NCI-H460 (cell line): ENCODE data around the gene HSPB8. TPM values are rescaled to one million over a fixed set of nuclear protein-coding genes. Genes with fewer than 3 reads are reported as not detected.

Source experiments
- DNase-seq: peaks from one replicate; pipeline ENCODE4 v3.0.0-alpha.2; 2016; ENCODE audit warnings: low read depth; ENCODE audit errors: extremely low read depth
- polyA plus RNA-seq: library from polyadenylated mRNA; depleted of rRNA; stranded (reverse); fragments of >200 nt; gene quantifications from 2 replicates; pipeline ENCODE4 v1.2.3, GENCODE V29; 2014; cell fraction: nucleus; rRNA removed
- total RNA-seq: library from RNA; depleted of rRNA; stranded (reverse); fragments of >200 nt; shearing (Covaris generic); gene quantifications from 2 replicates; pipeline ENCODE4 v1.2.3, GENCODE V29; 2014; rRNA removed

The HSPB8 gene, protein sequence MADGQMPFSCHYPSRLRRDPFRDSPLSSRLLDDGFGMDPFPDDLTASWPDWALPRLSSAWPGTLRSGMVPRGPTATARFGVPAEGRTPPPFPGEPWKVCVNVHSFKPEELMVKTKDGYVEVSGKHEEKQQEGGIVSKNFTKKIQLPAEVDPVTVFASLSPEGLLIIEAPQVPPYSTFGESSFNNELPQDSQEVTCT
- 35.8 and 36.9 TPM in 2 replicates for total RNA-seq
- polyA plus RNA-seq, result 31.2 and 40.4 TPM in 2 replicates

DNA sequence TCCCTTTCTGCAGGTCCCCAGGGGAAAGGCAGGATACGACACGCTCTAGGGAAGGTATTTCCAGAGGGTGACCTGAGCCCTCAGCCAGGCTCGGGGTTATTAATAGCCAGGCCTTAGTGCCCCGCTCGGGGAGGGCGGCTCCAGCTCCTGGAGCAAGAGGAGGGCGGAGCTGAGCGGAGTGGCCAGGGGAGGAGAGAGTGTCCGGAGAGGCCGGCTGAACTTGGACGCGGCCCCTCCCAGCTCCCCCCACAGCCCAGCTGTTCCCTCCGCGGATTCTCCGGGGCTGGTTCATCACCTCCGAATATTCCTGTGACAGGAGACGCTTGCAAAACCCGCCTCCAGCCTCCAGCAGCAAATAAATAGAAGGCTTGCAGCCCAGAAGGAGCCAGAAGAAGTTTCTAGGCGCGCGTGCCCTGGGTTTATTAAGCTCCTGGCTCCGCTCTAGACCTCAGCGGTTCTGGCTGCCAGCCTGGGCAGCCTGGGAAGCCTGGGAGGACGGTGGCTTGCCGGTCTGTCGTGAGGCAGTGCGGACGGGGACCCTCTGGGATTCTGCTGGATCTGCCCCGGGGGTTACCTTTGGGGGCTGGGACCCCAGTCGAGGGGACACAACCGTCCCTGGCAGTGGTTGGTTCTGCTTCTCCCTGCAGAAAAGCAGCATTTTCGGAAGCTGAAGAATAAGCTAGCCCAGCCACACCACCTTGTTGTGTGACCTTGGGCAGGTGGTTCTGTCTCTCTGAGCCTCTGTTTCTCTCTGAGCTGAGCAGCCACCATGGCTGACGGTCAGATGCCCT, at the start of gene HSPB8:
Gene HSPB8, plus strand, starts transcription at position 388 of the 791 bp plus-strand sequence. Its CDS starts 382 bp downstream, at position 770.
- peak; percentile 83 for DNase-seq

DNA sequence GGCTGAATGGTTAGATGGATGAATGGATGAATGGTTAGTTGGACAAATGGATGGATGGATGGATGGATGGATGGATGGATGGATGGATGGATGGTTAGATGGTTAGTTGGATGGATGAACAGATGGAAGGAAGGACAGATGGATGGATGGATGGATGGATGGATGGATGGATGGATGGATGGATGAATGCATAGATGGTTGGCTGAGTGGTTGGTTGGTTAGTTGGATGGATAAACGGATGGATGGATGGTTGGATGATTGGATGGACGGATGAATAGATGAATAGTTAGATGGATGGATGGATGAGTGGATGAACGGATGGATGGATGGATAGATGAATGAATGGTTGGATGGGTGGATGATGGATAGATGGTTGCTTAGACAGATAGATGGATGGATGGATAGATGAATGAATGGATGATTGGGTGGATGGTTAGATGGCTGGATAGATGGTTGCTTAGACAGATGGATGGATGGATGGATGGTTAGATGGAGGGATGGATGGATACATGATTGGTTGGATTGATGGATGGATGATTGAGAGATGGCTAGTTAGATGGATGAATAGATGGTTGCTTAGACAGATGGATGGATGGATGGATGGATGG, 48.8 kb upstream of the HSPB8 start:
- DNase-seq, result no peak

DNA sequence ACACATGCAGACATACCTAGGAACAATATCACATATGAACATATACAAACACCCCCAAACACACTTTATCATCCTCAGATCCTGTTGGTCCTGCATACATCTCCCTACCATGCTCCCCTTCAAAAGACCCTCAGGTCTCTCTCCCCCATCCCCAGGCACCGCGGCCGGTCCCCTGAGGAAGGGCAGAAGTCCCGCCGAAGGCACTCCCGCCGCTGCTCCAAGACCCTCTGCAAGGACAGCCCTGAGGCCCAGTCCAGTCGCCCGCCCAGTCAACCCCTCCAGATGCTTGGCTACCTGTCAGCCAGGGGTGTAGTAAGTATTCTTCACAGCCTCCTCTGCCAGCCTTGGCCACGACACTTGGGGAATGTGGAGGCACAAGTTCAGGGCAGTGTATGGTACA, 48.2 kb upstream of the HSPB8 start:
- no peak for DNase-seq

DNA sequence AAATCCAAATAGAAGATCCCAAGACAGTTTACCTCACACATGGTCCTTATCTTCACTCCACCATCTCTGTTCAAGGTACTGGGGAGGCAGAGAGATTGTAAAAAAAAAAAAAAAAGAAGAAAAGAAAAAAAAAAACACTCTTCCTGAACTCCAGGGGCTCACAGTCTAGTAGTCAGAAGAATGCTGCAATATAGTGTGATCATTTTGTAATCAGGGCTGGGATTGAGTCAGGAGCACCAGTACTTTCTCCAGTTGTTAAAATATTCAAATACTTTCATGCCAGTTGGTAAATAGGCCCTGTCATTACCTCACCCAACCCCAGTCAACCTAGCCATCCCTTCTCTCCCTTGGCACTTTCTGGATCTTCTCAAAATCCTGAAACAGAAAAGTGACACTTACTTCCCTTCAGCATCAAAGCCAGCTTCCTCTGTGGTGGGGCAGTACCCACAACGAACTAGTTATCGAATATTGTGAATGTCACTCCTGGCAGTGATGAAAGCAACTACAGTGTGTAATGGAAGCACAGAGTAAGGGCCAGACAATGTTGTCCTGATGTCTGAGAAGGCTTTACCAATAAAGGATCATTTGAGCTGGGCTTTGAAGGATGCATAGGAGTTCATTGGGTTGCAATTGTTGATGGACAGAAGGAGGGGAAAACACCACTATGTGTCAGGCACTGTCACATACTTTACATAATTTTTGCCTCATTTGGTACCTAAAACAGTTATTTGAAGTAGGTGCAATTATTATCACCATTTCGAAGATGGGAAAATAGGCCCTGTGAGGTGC, 44.3 kb upstream of the HSPB8 start:
- DNase-seq, result no peak

DNA sequence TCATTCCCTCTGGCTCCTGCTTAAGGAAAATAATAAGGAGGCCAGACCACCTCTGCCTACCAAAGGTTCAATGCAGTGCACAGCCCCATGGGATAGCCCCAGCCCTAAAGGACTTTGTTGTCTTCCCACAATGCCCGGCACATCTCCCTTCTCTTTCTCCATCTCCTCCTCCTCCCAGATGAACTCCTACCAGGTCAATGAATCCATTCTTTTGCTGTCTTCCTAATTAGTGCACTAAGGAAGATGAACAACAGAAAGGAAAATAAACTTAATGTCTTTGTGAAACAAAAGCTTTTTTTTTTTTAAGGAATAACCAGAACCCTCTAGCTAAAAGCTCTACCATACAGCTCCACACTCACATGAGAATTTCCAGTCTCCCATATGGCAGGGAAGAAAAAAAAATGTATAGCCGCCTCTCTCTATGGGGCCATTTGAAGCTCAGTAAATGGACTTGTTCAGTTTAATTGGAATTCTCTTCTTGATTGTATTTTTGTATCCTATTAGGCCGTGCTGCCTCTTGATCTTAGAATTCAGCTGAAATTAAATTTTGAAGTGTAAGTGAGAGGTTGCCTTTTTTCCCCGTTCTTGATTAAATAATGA, 41.8 kb upstream of the HSPB8 start:
- no peak for DNase-seq

DNA sequence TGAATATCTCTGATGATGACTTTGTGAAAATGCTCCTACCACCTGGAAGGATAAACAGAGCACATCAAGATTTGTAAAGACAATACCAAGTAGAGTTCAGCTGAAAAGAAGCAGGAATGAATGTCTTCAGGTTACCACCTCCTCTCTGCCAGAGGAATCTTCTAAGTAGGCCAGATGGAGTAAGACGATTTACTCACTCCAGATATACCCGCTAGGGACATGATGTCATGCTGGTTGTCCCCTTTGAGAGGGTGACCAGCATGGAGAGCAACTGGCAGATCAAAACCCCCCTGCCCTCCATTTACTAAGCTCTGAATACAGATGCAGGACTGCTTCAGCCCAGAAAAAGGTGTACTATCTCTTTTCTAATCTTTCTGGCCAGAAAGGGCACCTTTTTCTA, 39.3 kb upstream of the HSPB8 start:
- no peak for DNase-seq

DNA sequence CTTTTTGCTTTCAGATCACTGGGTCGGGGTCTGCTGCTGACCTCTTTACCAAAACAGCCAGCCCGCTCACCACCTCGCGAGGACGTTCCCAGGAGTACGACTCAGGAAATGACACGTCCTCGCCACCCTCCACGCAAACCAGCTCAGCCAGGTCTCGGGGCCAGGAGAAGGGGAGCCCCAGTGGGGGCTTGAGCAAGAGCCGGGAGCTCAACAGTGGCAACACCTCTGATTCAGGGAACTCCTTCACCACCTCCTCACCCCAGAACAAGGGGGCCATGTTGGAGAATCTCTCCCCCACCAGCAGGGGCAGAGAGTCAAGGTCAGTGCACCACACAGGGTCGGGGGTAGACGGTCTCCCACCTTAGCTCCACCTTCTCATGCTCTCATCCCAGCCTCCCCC, 33.4 kb upstream of the HSPB8 start:
- no peak for DNase-seq

DNA sequence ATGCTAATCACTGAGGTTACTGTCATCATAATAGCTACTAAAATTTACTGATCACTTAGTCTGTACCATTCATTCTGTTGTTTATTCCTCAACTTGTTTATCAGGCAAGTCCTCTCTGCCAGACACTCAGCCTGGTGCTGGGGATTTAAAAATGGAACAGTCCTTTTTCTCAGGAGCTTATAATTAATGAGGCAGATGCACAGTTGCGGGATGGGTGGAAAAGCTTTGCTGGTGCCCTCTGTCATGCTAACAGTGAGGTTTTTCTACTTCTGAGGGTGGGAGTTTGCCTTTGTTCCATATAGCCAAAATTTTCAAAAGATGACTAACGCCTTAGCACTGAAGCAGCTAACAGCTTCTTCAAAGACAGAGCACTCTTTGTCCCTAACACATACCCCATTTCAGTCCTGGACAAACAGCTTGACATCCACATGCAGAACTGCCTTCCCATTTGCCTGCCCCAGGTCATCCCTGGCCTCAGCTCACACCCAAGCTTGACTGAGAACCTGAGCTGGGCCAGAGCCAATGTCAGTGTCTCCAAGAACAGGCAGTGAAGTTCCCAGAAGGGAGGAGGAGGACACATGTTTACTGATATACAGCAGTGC, 30.8 kb upstream of the HSPB8 start:
- DNase-seq, result no peak

DNA sequence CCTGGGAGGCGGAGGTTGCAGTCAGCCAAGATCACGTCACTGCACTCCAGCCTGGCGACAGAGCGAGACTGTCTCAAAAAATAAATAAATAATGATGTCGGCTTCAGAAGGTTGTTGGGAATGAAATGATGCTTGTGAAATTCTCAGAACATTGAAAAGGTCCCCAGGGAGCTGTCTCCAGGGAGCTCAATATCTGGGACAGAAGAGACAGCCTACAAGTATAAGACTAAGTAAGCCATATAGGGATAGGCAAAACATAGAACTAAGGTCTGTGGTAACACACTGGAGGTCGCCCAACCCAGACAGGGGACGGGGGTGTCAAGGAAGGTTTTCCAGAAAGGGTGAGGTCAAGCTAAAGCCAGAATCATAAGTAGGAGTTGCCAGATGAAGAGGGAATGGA, 29.5 kb upstream of the HSPB8 start:
- no peak for DNase-seq

DNA sequence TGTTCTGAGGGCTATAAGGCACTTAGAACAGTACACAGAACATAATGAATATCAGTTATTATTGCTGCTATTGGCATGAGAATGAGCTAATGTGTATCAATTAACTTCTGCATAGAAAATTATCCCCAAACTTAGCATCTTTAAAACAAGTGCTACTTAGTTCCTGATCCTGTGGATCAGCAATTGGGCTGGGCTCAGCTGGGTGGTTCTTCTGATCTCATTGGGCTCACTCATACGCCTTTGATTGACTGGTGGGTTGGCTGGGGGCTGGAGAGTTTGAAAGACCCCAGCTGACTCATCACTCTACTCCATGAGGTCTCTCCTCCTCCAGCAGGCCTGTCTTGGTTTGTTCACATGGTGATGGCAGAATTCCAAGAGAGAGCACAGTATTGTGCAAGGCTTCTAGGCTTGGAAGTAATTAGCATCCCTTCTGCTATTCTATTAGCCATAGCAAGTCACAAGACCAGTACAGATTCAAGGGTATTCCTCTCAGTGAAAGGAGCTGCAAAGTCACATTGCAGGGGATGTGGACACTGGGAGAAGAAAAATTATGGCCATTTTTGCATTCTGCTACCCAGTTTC, 27.2 kb upstream of the HSPB8 start:
- no peak for DNase-seq

DNA sequence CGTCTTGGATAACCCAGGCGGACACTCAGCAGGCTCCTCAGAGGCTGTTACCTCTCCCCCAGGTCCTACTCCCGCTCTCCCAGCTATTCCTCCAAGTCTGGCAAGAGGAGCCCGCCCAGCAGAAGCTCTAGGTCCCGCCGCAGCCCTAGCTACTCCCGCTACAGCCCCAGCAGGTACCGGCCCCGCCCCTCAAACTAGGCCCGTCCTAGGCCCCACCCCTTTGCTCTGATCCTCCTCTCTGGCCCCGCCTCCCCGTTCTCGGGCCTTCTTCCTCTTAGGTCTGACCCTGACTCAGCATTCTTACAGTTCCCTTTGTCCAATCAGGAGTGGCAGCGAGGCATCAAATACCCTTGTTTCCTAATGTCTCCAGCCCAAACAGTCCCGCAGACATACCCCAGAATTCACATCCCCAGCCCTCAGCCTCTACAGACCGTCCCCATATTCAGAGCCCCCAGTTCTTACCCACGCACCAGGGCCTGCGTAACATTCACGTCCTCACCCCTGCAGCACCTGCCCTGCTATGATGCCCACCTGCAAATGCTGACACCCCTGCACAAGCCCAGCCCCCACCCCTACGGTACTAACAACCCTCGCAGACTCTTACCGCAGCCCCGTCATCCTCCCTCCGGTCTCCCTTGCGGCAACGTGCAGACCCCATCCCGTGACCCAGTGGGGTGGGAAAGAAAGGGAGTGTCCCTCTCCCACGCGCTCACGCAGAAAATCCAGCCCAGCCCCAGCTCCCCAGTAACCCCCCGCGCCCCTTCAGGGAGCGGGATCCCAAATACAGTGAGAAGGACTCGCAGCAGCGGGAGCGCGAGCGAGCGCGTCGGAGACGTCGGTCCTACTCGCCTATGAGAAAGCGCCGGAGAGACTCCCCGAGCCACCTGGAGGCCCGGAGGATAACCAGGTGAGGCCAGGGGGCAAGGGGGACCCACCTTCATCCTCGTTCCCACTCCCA, 25.0 kb upstream of the HSPB8 start:
- DNase-seq, result peak; percentile 80

DNA sequence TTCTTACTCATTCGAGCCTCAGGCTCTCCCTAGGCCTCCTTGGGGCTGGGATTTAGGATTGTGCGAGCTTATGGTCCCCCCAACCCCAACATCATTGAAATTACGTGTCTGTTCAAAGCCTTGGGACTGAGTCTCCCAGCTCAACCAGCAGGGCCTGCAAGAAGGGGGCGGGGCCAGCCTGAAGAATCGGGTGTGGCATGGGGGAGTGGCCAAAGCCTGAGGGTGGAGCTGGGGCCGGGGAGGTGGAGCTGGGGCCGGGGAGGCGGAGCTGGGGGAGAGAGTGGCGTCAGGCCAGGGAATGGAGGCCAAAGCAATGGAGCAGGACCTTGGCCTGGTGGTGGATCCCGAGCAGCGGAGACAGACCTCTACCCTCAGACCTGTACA, 24.3 kb upstream of the HSPB8 start:
- peak; percentile 6 for DNase-seq

DNA sequence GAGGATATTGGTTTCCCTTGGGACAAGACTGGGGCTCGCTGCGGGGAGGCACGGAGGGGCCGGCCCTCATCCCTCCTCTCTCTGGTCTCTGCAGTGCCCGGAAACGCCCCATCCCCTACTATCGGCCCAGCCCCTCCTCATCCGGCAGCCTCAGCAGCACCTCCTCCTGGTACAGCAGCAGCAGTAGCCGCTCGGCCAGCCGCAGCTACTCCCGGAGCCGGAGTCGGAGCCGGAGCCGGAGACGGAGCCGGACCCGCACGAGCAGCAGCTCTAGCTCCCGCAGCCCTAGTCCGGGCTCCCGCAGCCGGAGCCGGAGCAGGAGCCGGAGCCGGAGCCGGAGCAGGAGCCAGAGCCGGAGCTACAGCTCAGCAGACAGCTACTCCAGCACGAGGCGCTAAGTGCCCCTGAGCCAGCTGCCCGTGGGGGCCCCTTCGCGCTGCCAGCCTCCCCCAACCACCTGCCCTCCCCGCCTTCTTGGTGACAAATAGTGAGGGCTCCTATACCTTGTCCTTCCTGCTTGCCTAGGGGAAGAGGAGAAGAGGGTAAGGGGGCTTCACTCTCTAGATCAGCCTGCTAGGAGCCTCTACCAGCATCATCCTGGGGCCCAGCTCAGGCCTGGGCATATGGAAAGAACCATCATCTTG, 22.2 kb upstream of the HSPB8 start:
- DNase-seq, result no peak

DNA sequence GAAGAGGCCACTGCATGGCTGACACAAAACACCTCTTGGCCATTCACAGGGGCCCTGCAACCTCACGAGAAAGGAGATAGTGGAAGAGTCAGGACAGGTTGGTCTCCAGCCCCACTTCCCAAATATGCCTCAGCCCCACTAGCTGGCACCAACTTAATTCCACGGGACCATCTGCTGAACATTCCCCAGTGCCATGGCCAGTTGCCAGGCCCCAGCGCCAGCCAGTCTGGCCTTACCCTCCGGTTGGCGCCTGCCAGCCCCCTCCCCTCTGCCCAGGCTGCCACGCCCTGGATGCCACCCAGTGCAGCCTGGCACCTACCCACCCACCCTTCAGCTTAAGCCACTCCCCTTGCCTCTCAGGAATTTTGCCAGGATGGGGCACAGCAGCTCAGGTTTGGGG, 21.2 kb upstream of the HSPB8 start:
- no peak for DNase-seq

DNA sequence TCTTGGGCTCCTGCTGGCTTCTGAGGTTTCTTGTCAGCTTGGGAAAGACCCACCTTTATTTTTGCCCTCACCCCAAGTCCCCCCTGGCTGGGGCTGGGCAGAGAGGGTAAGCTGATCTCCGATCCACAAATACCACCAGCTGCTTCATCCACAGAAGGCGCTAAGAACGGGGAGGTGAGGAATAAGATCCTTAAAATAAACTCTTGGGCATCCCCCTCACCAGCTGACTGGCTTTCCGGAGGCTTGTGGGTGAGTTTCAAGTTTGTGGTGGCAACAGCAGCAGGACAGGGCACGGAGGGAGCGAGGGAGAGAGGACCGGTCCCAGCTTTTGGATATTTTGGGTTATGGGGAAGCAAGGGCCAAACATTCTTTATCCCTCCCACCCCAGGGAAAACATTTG, 20.8 kb upstream of the HSPB8 start:
- DNase-seq, result no peak

DNA sequence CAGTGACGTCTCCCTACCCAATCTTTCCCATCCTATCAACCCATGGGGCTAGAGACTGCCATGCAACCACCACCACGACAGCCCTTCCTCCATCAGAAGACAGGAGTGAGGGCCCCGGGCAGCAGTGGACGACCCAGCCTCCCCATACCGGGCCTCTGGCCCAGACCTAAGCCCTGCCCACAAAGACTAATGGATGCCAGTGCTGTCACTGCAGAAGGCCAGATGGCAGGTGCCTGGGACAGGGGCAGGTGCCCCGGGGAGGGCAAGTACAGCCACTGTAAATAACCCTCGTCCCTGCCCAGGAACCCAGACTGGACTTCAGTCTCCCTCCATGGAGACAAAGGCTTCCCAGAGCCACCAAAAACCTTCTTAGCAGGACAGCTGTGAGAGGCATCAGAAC, 20.3 kb upstream of the HSPB8 start:
- no peak for DNase-seq

DNA sequence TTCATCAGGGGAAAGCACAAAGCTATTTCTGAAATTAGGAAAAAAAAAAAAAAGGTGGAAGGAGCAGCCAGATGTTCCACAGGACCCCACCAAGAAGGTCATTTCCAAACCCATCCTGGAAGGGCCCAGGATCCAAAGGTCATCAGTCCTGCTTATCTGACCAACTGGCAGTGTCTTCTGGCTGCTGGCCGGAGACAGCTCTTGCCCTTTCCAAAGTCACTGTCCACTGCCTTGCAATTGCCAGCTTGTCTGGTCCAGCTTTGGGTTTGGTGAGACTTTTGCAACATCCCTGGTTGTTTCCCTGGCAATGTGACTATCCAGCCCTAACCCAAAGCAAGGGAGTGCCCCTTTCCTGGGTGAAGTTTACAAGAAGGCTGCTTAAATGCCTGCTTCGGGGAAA, 18.9 kb upstream of the HSPB8 start:
- no peak for DNase-seq

DNA sequence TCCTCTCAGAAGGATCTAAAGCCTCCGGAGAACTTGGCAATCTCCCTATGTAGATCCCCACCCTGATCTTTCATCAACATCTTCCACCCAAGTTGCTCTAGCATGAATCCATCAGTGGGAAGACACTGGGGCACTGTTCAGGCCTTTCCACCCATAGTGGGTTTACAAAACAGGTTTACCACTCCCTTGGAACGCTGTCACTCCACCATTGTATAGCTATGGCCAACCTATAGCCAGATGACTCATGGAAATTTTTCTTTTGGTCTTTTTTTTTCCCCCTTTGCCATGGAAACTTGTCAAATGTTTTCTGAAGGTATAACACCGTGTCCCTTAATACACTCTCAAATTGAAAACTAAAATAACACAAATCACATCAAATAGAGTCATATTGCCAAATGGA, 10.8 kb upstream of the HSPB8 start:
- DNase-seq, result no peak
